Measurements from ENCODE around the gene ZMAT5.

The ZMAT5 gene

GRCh38 chr22:29806196-29806595 lies 39.4 kb upstream of the ZMAT5 start:
- TF ChIP-seq CTCF (IDR thresholded peaks at IDR 0.05; ENCODE audit: low read length), result no peak
- TF ChIP-seq EZH2 (IDR thresholded peaks at IDR 0.05; ENCODE audit: borderline replicate concordance, low read length), result no peak

GRCh38 chr22:29804985-29805384 lies 38.2 kb upstream of the ZMAT5 start:
- peaks cover 81% of the 10 kb centered on the region for H3K36me3 ChIP-seq (ENCODE audit: insufficient read depth, low read length)
- no peaks in the 10 kb centered on the region for H3F3A ChIP-seq (ENCODE audit: insufficient read depth, low read length)
- no peak overlapping the region for H3K27ac ChIP-seq (ENCODE audit: low read depth, low read length, poor library complexity, severe bottlenecking)
- TF ChIP-seq CTCF (IDR thresholded peaks at IDR 0.05; ENCODE audit: low read length), result no peak
- TF ChIP-seq EZH2 (IDR thresholded peaks at IDR 0.05; ENCODE audit: borderline replicate concordance, low read length), result no peak
- H3K4me1 ChIP-seq (ENCODE audit: insufficient read depth, low read length, severe bottlenecking), result no peaks in the 10 kb centered on the region
- H4K20me1 ChIP-seq (ENCODE audit: insufficient read depth, low read length), result no peaks in the 10 kb centered on the region
- H3K27me3 ChIP-seq (ENCODE audit: insufficient read depth, low read length), result no peaks in the 10 kb centered on the region
- no peaks in the 10 kb centered on the region for H3K9me3 ChIP-seq (ENCODE audit: low read length)
- no peak overlapping the region for H3K4me3 ChIP-seq (ENCODE audit: low read depth, low read length, poor library complexity, severe bottlenecking)
- no peak overlapping the region for H3K9ac ChIP-seq (ENCODE audit: low read length)
- no peaks in the 10 kb centered on the region for H3K9me2 ChIP-seq (ENCODE audit: low read depth, low read length)
- no peak overlapping the region for H3K4me2 ChIP-seq (ENCODE audit: low read length)
- no peak overlapping the region for H2AFZ ChIP-seq (ENCODE audit: low read length)
- H3K79me2 ChIP-seq (ENCODE audit: insufficient read depth, low read length), result no peaks in the 10 kb centered on the region

More at GRCh38 chr22:29806196-29806595, 39.4 kb upstream of the ZMAT5 start:
- Histone ChIP-seq H3K36me3 (ENCODE audit: insufficient read depth, low read length) (peaks cover 81% of the 10 kb centered on the region), H2AFZ (ENCODE audit: low read length) (no peak overlapping the region), H3F3A (ENCODE audit: insufficient read depth, low read length) (no peaks in the 10 kb centered on the region), H3K9me3 (ENCODE audit: low read length) (no peaks in the 10 kb centered on the region), H3K9me2 (ENCODE audit: low read depth, low read length) (no peaks in the 10 kb centered on the region), H3K27ac (ENCODE audit: low read depth, low read length, poor library complexity, severe bottlenecking) (no peak overlapping the region), H3K4me2 (ENCODE audit: low read length) (no peak overlapping the region), H3K79me2 (ENCODE audit: insufficient read depth, low read length) (no peaks in the 10 kb centered on the region), H3K4me1 (ENCODE audit: insufficient read depth, low read length, severe bottlenecking) (no peaks in the 10 kb centered on the region), H4K20me1 (ENCODE audit: insufficient read depth, low read length) (no peaks in the 10 kb centered on the region), H3K27me3 (ENCODE audit: insufficient read depth, low read length) (no peaks in the 10 kb centered on the region), H3K4me3 (ENCODE audit: low read depth, low read length, poor library complexity, severe bottlenecking) (no peak overlapping the region), H3K9ac (ENCODE audit: low read length) (no peak overlapping the region)

- H3K4me2 ChIP-seq (ENCODE audit: low read length), result no peak overlapping the region
- H3K9me3 ChIP-seq (ENCODE audit: low read length), result no peaks in the 10 kb centered on the region
- H3K36me3 ChIP-seq (ENCODE audit: insufficient read depth, low read length), result peaks cover 88% of the 10 kb centered on the region
- H3K9me2 ChIP-seq (ENCODE audit: low read depth, low read length), result no peaks in the 10 kb centered on the region
- H4K20me1 ChIP-seq (ENCODE audit: insufficient read depth, low read length), result no peaks in the 10 kb centered on the region
- no peak overlapping the region for H3K9ac ChIP-seq (ENCODE audit: low read length)
- H3F3A ChIP-seq (ENCODE audit: insufficient read depth, low read length), result no peaks in the 10 kb centered on the region
- H3K27ac ChIP-seq (ENCODE audit: low read depth, low read length, poor library complexity, severe bottlenecking), result no peak overlapping the region
- no peak overlapping the region for H2AFZ ChIP-seq (ENCODE audit: low read length)
- H3K27me3 ChIP-seq (ENCODE audit: insufficient read depth, low read length), result no peaks in the 10 kb centered on the region
- H3K4me3 ChIP-seq (ENCODE audit: low read depth, low read length, poor library complexity, severe bottlenecking), result no peak overlapping the region
- H3K4me1 ChIP-seq (ENCODE audit: insufficient read depth, low read length, severe bottlenecking), result no peaks in the 10 kb centered on the region
- no peak for TF ChIP-seq EZH2 (IDR thresholded peaks at IDR 0.05; ENCODE audit: borderline replicate concordance, low read length)
- TF ChIP-seq CTCF (IDR thresholded peaks at IDR 0.05; ENCODE audit: low read length), result no peak
- no peaks in the 10 kb centered on the region for H3K79me2 ChIP-seq (ENCODE audit: insufficient read depth, low read length)
Observed at GRCh38 chr22:29803190-29803589, 36.4 kb upstream of the ZMAT5 start.

Measured in OCI-LY1 (cell line).